IPS-18c (cell line): Measurements from ENCODE around the gene PHACTR4.
"Not testable (repeated sequence)": the region's sequence is repeated elsewhere in the genome, so short reads cannot be mapped to it uniquely, and the experiment has no call there.

Source experiments
- H3K4me3 ChIP-seq: 2 replicates; pipeline ENCODE4 v1.7.0; 2013; ENCODE audit warnings: low read depth, mild to moderate bottlenecking, low read length, moderate library complexity; ENCODE audit not compliant: insufficient read depth
- H3K9me3 ChIP-seq: one replicate; pipeline ENCODE4 v1.6.1; 2013; ENCODE audit warnings: mild to moderate bottlenecking, low read length, moderate library complexity; ENCODE audit not compliant: control insufficient read depth, insufficient read depth

PHACTR4 gene

DNA sequence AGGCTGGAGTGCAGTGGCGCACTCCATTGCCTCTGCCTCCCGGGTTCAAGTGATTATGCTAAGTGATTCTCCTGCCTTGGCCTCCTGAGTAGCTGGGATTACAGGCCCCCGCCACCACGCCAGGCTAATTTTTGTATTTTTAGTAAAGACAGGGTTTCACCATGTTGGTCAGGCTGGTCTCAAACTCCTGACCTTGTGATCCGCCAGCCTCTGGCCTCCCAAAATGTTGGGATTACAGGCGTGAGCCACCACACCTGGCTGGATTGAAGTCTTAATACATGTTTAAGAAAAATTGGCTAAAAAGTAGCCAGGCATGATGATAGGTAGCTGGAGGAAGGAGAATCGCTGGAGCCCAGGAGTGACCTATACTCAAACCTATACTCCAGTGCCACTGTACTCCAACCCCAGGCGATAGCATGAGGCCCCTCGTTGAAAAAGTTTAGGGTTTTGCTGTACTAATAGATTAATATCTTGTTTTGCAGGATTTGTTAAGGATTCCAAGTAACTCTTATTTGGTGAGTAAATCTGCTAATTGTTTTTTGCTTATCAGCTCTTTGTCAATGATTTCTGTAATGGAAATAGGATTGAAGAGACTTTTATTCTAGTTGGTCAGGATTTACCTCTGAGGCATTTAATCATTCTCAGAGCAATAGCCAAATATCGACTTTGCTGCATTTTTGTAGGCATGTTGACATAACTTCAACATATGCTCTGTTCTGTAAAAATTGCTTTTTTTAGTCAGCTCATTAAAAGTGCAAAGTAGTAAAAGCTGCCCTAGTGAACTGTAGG, 138.3 kb downstream of the PHACTR4 start:
- Histone ChIP-seq H3K9me3 (no peaks in the 10 kb centered on the region), H3K4me3 (peak overlapping the region; percentile 83)

DNA sequence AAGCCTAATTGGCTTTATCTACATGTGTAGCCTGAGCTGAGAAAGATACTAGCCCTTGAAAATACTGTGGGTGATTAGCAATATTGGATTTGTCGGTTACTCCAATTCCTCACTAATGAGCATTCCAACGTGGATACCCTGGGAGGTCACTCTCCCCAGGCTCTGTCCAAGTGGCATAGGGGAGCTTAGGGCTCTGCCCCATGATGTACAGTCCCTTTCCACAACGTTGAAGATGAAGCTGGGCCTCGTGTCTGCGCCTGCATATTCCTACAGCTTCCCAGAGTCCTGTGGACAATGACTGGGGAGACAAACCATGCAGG, 138.9 kb downstream of the PHACTR4 start:
- H3K9me3 ChIP-seq = no peaks in the 10 kb centered on the region
- peak overlapping the region; percentile 83 for H3K4me3 ChIP-seq

GRCh38 chr1:28509705-28510272, 140.2 kb downstream of the PHACTR4 start:
- Histone ChIP-seq H3K9me3 (no peaks in the 10 kb centered on the region), H3K4me3 (no peak overlapping the region)

GRCh38 chr1:28510273-28510969, 140.9 kb downstream of the PHACTR4 start:
- H3K4me3 ChIP-seq = no peak overlapping the region
- H3K9me3 ChIP-seq = no peaks in the 10 kb centered on the region

DNA sequence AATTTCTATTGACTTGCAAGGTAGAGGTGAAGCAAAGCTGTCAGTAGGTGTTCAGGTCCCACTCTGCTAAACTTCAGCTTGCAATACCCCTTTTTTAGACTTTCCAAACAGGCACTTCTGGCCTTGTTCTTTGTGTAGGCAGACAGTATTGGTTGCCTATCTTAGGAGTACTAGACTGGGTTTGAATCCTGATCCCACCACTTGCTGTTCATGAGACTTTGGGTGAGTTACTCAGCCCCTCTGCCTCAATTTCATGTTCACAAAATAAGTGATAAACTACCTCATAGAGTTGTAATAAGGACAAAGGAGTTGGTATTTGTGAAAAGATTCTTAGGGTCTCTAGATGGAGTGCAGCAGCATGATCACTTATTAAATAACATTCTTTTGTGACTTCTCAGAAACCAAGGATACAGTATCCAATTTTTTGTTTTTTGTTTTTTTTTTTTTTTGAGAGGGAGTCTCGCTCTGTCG, 141.5 kb downstream of the PHACTR4 start:
- Histone ChIP-seq H3K4me3 (no peak overlapping the region), H3K9me3 (no peaks in the 10 kb centered on the region)

DNA sequence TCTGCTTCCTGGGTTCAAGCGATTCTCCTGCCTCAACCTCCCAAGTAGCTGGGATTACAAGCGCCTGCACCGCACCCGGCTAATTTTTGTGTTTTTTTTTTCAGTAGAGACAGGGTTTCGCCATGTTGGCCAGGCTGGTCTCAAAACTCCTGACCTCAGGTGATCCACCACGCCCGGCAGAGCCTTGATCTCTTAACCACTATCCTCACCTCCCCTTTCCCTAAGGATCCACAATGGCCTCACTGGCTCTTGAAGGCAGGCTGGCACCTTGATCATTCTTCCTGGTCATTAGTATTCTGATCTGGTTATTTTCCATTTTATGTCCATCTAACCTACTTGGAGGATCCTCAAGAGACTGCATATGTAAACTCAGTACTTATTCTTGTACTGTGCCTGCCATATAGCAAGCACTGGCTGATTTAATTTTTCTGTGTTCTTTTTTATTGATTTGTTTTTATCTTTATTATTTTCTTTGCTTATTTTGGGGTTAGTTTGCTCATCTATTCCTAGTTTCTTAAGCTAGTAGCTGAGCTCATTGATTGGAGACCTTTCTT, 142.6 kb downstream of the PHACTR4 start:
- H3K4me3 ChIP-seq = no peak overlapping the region

GRCh38 chr1:28514445-28514933, 144.9 kb downstream of the PHACTR4 start:
- H3K9me3 ChIP-seq, H3K4me3 ChIP-seq: not testable (repeated sequence)

More for the DNA sequence above, 142.6 kb downstream of the PHACTR4 start:
- no peaks in the 10 kb centered on the region for H3K9me3 ChIP-seq

DNA sequence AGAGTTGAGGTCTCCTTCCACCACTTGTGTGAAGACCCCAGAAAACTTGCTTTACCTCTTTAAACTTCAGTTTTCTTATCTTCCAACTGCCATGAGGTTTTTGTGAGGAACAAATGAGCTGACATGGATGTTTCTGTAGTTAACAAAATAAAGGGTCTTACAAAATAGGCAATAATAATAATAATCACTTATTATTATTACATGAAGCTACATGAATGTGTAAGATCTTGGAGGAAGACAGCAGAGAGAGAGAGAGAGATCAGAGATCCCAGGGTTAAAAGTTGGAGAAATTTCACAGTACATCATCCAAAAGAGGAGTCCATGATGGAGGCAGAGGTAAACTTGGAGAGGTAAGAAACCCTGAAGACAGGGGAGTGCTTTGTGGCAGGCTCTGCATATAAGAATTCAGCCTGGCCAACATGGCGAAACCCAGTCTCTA, 147.0 kb downstream of the PHACTR4 start:
- Histone ChIP-seq H3K9me3 (no peaks in the 10 kb centered on the region), H3K4me3 (no peak overlapping the region)

DNA sequence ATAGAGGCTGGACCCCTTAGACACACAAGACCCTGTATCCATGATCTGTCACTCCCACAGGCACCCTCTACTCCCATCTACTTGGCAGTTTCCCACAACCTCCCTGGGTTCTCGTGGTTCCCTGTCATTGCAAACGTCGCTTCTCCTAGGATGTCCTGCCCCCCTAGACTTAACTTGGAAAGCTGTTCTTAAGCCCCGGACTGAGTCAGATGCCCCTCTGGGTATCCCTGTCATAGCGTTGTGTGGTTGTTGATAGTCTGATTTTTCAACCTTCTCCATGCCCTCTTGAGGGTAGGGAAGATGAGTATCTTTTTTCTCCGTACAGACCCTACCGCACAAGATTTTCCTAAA, 148.1 kb downstream of the PHACTR4 start:
- H3K4me3 ChIP-seq = peak overlapping the region; percentile 84
- no peaks in the 10 kb centered on the region for H3K9me3 ChIP-seq

- Histone ChIP-seq H3K4me3 (peak overlapping the region; percentile 84), H3K9me3 (no peaks in the 10 kb centered on the region)
Observed at GRCh38 chr1:28518000-28518744, 148.6 kb downstream of the PHACTR4 start.

DNA sequence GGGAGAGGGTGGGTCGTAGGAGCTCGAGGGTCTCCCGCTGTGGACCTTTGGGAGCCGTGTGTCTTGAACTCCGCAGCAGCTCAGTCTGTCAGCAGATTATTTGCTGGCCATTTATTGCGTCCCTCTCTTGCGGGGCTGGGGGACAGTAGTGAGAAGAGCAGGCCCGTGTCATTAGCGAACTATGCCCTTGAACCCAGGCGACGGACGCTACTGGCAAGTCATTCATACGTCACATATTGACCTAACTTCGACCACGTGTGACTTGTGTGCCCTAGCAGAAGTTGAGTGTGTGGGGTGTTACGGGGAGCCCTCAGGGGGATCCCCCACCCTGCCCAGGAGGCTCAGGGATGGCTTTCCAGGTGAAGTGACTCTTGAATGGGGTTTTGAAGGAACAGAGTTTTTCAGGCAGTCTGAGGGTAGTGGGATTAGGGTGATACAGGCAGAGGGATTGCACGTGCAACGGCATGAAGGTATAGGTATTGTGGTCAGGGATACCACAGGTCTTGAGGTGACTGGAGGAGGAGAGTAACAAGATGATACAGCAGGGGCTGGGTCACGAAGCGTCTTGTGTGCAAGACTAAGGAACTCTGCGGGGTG, 149.3 kb downstream of the PHACTR4 start:
- peak overlapping the region; percentile 84 for H3K4me3 ChIP-seq

DNA sequence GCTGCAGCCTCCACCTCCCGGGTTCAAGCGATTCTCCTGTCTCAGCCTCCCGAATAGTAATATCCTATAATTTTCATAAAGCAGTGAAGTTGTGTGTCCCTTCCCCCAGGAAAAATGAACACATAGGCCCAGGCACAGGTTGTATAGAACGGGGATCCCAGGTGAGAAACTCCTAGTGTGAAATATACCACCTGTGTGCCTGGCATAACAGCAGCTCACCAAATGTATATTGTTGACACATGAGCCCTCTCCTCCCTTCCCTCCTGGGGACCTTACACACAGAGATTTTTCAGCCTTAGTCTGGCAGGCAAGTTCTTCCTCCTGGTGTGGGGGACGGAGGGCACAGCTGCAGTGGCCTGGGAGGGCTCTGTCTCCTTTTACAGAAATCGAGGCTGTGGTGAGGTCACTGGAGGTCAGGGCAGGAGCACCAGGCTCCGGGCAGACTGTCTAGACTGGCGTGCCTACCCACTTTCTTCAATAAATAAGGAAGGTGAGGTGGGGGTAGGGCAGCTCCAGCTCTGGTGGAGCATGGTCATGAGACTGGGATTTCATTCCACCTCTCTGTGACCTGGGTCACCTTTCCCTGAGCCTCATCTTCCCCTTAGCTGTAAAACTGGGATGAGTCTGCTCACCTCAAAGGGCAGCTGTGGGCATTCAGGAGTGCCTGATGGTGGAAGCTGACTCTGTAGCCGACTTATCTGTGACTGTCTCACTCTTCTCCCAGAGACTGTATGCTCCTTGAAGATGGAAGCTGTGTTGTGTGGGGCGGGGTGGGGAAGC, 150.6 kb downstream of the PHACTR4 start:
- Histone ChIP-seq H3K9me3 (no peaks in the 10 kb centered on the region), H3K4me3 (no peak overlapping the region)

More for the DNA sequence above, 149.3 kb downstream of the PHACTR4 start:
- H3K9me3 ChIP-seq = no peaks in the 10 kb centered on the region

GRCh38 chr1:28520796-28521195, 151.3 kb downstream of the PHACTR4 start:
- H3K4me3 ChIP-seq, H3K9me3 ChIP-seq: not testable (repeated sequence)

DNA sequence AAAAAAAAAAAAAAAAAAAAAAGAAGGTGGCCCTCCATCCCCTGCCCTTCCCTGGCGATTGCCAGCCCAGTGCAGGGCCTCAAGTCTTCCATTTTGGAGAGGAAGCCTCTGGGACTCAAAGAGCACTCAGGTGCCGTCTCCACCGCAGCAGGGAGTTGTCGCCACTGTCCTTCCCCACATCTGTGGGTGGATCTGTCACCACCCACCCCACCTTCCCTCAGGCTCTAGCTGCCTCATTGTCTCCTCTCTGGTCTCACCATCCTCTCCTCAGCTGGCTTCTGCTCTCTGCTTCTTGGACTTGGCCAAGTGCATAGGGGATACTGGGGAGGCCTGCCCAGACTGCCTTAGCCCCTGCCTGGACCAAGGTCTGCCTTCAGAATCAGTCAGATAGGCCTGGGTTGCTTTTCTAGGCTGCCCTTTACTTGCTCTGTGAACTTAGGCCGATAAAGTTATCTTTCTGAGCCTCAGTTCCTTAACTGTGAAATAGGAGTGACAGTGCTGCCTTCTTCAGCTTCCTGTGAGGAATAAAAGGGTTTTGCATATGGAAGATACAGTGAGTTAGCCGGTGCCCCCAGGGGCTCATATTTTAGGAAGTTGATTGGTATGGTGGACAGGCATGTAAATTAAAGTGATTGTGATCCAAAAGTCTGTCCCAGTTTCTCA, 152.1 kb downstream of the PHACTR4 start:
- no peak overlapping the region for H3K4me3 ChIP-seq
- no peaks in the 10 kb centered on the region for H3K9me3 ChIP-seq

- not testable (repeated sequence) for H3K9me3 ChIP-seq, H3K4me3 ChIP-seq
Observed at GRCh38 chr1:28522537-28522936, 153.0 kb downstream of the PHACTR4 start.
